Left renal pelvis (tissue), 4 donors: Measurements from ENCODE around the gene OR14C36. TPM values are rescaled to one million over a fixed set of nuclear protein-coding genes. Genes with fewer than 3 reads are reported as not detected.

Experiments
- polyA plus RNA-seq, 4 donors: library from polyadenylated mRNA; unstranded; fragments of 120-200 nt; gene quantifications; one replicate each; pipeline ENCODE4 v1.2.1, GENCODE V29; 2013; ENCODE audit not compliant: insufficient read length in 4 of 4

Gene OR14C36
- polyA plus RNA-seq, 4 donors: not detected

Other genes starting within 250 kb of the OR14C36 start
- not detected for gene OR2M5, start 203.6 kb upstream of the OR14C36 start, polyA plus RNA-seq
- gene OR2M2, start 174.0 kb upstream of the OR14C36 start, polyA plus RNA-seq: not detected
- under 1 TPM; 0.01 to 0.05 (median 0.04) TPM for gene OR2M3, start 151.5 kb upstream of the OR14C36 start, polyA plus RNA-seq
- under 1 TPM; 0.04 to 0.08 (median 0.04) TPM for gene OR2M4, start 117.4 kb upstream of the OR14C36 start, polyA plus RNA-seq
- gene OR2T33, start 70.8 kb upstream of the OR14C36 start, polyA plus RNA-seq: under 1 TPM in 1 of 4 donors, not detected in 3; 0.05 TPM
- gene OR2T12, start 45.4 kb upstream of the OR14C36 start, polyA plus RNA-seq: under 1 TPM in 2 of 4 donors, not detected in 2; 0.05 to 0.06 TPM
- gene OR2M7, start 24.2 kb upstream of the OR14C36 start, polyA plus RNA-seq: not detected
- gene OR2T4, start 12.9 kb downstream of the OR14C36 start, polyA plus RNA-seq: not detected
- under 1 TPM in 2 of 4 donors, not detected in 2; 0.11 TPM for gene OR2T6, start 27.0 kb downstream of the OR14C36 start, polyA plus RNA-seq
- gene OR2T1, start 54.3 kb downstream of the OR14C36 start, polyA plus RNA-seq: not detected
- not detected for gene OR2T2, start 96.9 kb downstream of the OR14C36 start, polyA plus RNA-seq
- not detected for gene OR2T3, start 124.6 kb downstream of the OR14C36 start, polyA plus RNA-seq
- not detected for gene OR2T5, start 139.8 kb downstream of the OR14C36 start, polyA plus RNA-seq
- under 1 TPM in 1 of 4 donors, not detected in 3; 0.08 TPM for gene OR2G6, start 159.3 kb downstream of the OR14C36 start, polyA plus RNA-seq
- gene OR2T29, start 214.0 kb downstream of the OR14C36 start, polyA plus RNA-seq: not detected
- gene OR2T34, start 226.0 kb downstream of the OR14C36 start, polyA plus RNA-seq: not detected
- gene OR2T10, start 248.9 kb downstream of the OR14C36 start, polyA plus RNA-seq: under 1 TPM in 2 of 4 donors, not detected in 2; 0.14 to 0.34 TPM